H9 (cell line): ENCODE results near the gene NECAB3. TPM values are rescaled to one million over a fixed set of nuclear protein-coding genes. Genes with fewer than 3 reads are reported as not detected.
A peak's percentile ranks its signal among the peaks of the same experiment; 100 is the strongest.

Experiments
- DNase-seq: peaks from one replicate; pipeline ENCODE4 v3.0.0-alpha.2; 2017
- H2AFZ ChIP-seq: one replicate; pipeline ENCODE4 v1.6.1; 2013; ENCODE audit warnings: mild to moderate bottlenecking, low read length, control low read depth, moderate library complexity
- H2AK5ac ChIP-seq: 2 replicates; pipeline ENCODE4 v1.6.1; 2013; ENCODE audit warnings: low read length, control low read depth, mixed read lengths; ENCODE audit not compliant: insufficient read length
- H2BK120ac ChIP-seq: one replicate; pipeline ENCODE4 v1.6.1; 2013; ENCODE audit warnings: low read depth, mild to moderate bottlenecking, low read length, control low read depth, inconsistent platforms; ENCODE audit not compliant: poor library complexity, severe bottlenecking
- H2BK12ac ChIP-seq: 2 replicates; pipeline ENCODE4 v1.6.1; 2013; ENCODE audit warnings: low read length, control low read depth, mixed read lengths, low read depth; ENCODE audit not compliant: insufficient read length
- H2BK15ac ChIP-seq: 2 replicates; pipeline ENCODE4 v1.6.1; 2013; ENCODE audit warnings: low read depth, low read length, control low read depth
- H2BK20ac ChIP-seq: one replicate; pipeline ENCODE4 v1.6.1; 2013; ENCODE audit warnings: low read depth, mild to moderate bottlenecking, low read length, control low read depth, inconsistent platforms; ENCODE audit not compliant: poor library complexity, severe bottlenecking
- H2BK5ac ChIP-seq: 2 replicates; pipeline ENCODE4 v1.6.1; 2013; ENCODE audit warnings: low read length, control low read depth, mixed read lengths; ENCODE audit not compliant: insufficient read length
- H3K14ac ChIP-seq: 2 replicates; pipeline ENCODE4 v1.6.1; 2013; ENCODE audit warnings: low read length, control low read depth; ENCODE audit not compliant: insufficient read depth
- H3K18ac ChIP-seq: 2 replicates; pipeline ENCODE4 v1.6.1; 2013; ENCODE audit warnings: low read depth, mild to moderate bottlenecking, mixed read lengths, low read length, control low read depth; ENCODE audit not compliant: insufficient read length
- H3K23ac ChIP-seq: 2 replicates; pipeline ENCODE4 v1.6.1; 2013; ENCODE audit warnings: low read length, control low read depth, mixed read lengths, low read depth; ENCODE audit not compliant: insufficient read length
- H3K23me2 ChIP-seq: 2 replicates; pipeline ENCODE4 v1.6.1; 2013; ENCODE audit warnings: low read depth, mild to moderate bottlenecking, mixed read lengths, low read length, control low read depth; ENCODE audit not compliant: insufficient read length, poor library complexity, severe bottlenecking
- H3K27ac ChIP-seq: 2 replicates; pipeline ENCODE4 v1.5.1; 2013; ENCODE audit warnings: low read length, control low read depth, mixed read lengths, low read depth; ENCODE audit not compliant: insufficient read length
- H3K27me3 ChIP-seq: 2 replicates; pipeline ENCODE4 v1.6.1; 2013; ENCODE audit warnings: low read length, control low read depth, inconsistent platforms; ENCODE audit not compliant: insufficient read depth
- H3K4ac ChIP-seq: 2 replicates; pipeline ENCODE4 v1.6.1; 2013; ENCODE audit warnings: low read depth, mild to moderate bottlenecking, control low read depth, inconsistent platforms, low read length, moderate library complexity
- H3K4me1 ChIP-seq: 2 replicates; pipeline ENCODE4 v1.6.1; 2013; ENCODE audit warnings: low read length, control low read depth, inconsistent platforms; ENCODE audit not compliant: insufficient read depth
- H3K4me2 ChIP-seq: 2 replicates; pipeline ENCODE4 v1.6.1; 2013; ENCODE audit warnings: low read length, control low read depth, mixed read lengths; ENCODE audit not compliant: insufficient read length, insufficient read depth
- H3K56ac ChIP-seq: 2 replicates; pipeline ENCODE4 v1.6.1; 2013; ENCODE audit warnings: low read depth, mild to moderate bottlenecking, mixed read lengths, low read length, control low read depth; ENCODE audit not compliant: insufficient read length
- H3K79me1 ChIP-seq: 2 replicates; pipeline ENCODE4 v1.6.1; 2013; ENCODE audit warnings: low read depth, mild to moderate bottlenecking, moderate library complexity, low read length, control low read depth, inconsistent platforms; ENCODE audit not compliant: insufficient read depth, poor library complexity, severe bottlenecking
- H3K79me2 ChIP-seq: 2 replicates; pipeline ENCODE4 v1.6.1; 2013; ENCODE audit warnings: low read length, control low read depth, inconsistent platforms; ENCODE audit not compliant: insufficient read depth
- H3K9ac ChIP-seq: 2 replicates; pipeline ENCODE4 v1.6.1; 2013; ENCODE audit warnings: low read length, control low read depth, mixed read lengths; ENCODE audit not compliant: insufficient read length; ENCODE audit errors: extremely low read depth
- H3K9me3 ChIP-seq: one replicate; pipeline ENCODE4 v1.6.1; 2013; ENCODE audit warnings: low read depth, low read length, inconsistent platforms; ENCODE audit not compliant: control insufficient read depth
- H3T11ph ChIP-seq: one replicate; pipeline ENCODE4 v1.6.1; 2013; ENCODE audit warnings: mild to moderate bottlenecking, low read length, control low read depth, inconsistent platforms
- H4K20me1 ChIP-seq: one replicate; pipeline ENCODE4 v1.6.1; 2013; ENCODE audit not compliant: control insufficient read depth, insufficient read length, insufficient read depth
- H4K5ac ChIP-seq: 2 replicates; pipeline ENCODE4 v1.6.1; 2013; ENCODE audit warnings: low read depth, mild to moderate bottlenecking, mixed read lengths, low read length, control low read depth; ENCODE audit not compliant: insufficient read length
- H4K8ac ChIP-seq: replicated peaks from 2 replicates; pipeline ENCODE4 v1.6.1; 2013; ENCODE audit warnings: low read length, control low read depth, mixed read lengths, low read depth; ENCODE audit not compliant: insufficient read length
- H4K91ac ChIP-seq: 2 replicates; pipeline ENCODE4 v1.6.1; 2013; ENCODE audit warnings: low read depth, mild to moderate bottlenecking, moderate library complexity, mixed read lengths, low read length, control low read depth; ENCODE audit not compliant: insufficient read length
- H3K27ac Mint-ChIP-seq, 3 experiments: 2 replicates in 2 of 3; 3 replicates in 1 of 3; pipeline ENCODE4 v1.8.0; 2020 to 2021; ENCODE audit warnings: mixed read lengths in 3 of 3, mild to moderate bottlenecking in 1 of 3, moderate library complexity in 1 of 3
- H3K27me3 Mint-ChIP-seq: 2 replicates; pipeline ENCODE4 v1.8.0; 2021; ENCODE audit warnings: low read depth, mild to moderate bottlenecking, moderate library complexity, mixed read lengths
- H3K36me3 Mint-ChIP-seq, 3 experiments: 2 replicates in 2 of 3; 3 replicates in 1 of 3; pipeline ENCODE4 v1.8.0; 2020 to 2021; ENCODE audit warnings: low read depth in 3 of 3, mixed read lengths in 3 of 3; ENCODE audit not compliant: insufficient read depth in 1 of 3
- H3K4me1 Mint-ChIP-seq, 2 experiments: 2 replicates each; pipeline ENCODE4 v1.8.0; 2020; ENCODE audit warnings: mixed read lengths in 2 of 2
- H3K4me3 Mint-ChIP-seq, 2 experiments: 2 replicates in 1 of 2; 3 replicates in 1 of 2; pipeline ENCODE4 v1.8.0; 2020 to 2021; ENCODE audit warnings: mild to moderate bottlenecking in 2 of 2, mixed read lengths in 2 of 2, moderate library complexity in 1 of 2
- H3K9me3 Mint-ChIP-seq, 2 experiments: 2 replicates in 1 of 2; 3 replicates in 1 of 2; pipeline ENCODE4 v1.8.0; 2020; ENCODE audit warnings: mild to moderate bottlenecking in 2 of 2, mixed read lengths in 2 of 2, moderate library complexity in 1 of 2
- CTCF ChIP-seq: fragments of 200-600 bp; sonication (generic); conservative IDR thresholded peaks from 3 replicates; pipeline ENCODE4 v1.8.0; 2021; ENCODE audit warnings: antibody characterized with exemption, mild to moderate bottlenecking
- WGBS: extraction: QIAGEN DNeasy Blood & Tissue Kit; methylation state at CpG from one replicate; pipeline ENCODE4 v1.1.7; 2013; ENCODE audit warnings: missing lambda C conversion rate, low lambda C conversion rate, mixed read lengths; ENCODE audit not compliant: insufficient read length; ENCODE audit errors: extremely low coverage; 5-methylcytosine and 5-hydroxymethylcytosine counted together
- total RNA-seq: library from RNA; stranded (reverse); gene quantifications from 2 replicates; pipeline ENCODE4 v1.2.1, GENCODE V29; 2021

Gene NECAB3
- total RNA-seq, 1 experiment from 2014 or later = 57.7 TPM

DNA sequence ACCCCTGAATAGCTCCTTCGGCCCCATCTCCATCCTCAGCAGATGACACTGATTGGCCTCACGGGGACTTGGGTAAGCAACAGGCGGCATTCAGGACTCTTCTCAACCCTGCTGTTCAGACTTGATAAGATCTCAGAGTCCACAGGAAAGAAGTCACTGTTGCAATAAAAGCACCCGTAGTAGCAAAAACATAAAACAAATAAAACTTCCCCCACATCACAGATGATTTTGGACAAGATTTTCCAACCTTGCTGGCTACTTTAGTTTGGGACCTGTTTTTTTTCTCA, 29.2 kb downstream of the NECAB3 start:
- H2AK5ac ChIP-seq = no peak overlapping the region
- no peak overlapping the region for H2BK15ac ChIP-seq
- no peaks in the 10 kb centered on the region for H3K27me3 ChIP-seq
- peaks cover 15 to 52% (median 33%) of the 10 kb centered on the region in 3 experiments; a peak in 6 of 7 replicates for H3K36me3 Mint-ChIP-seq
- H2AFZ ChIP-seq = no peak overlapping the region
- no peak overlapping the region for H3K14ac ChIP-seq
- H3K23me2 ChIP-seq = no peaks in the 10 kb centered on the region
- no peak overlapping the region for H3K56ac ChIP-seq
- H3K27ac ChIP-seq = no peak overlapping the region
- H4K8ac ChIP-seq = no peak overlapping the region
- no peak for DNase-seq
- no peaks in the 10 kb centered on the region for H3K9me3 Mint-ChIP-seq
- peak overlapping the region in 1 of 3 experiments; percentile 62; a peak in 1 of 7 replicates for H3K27ac Mint-ChIP-seq
- no peak overlapping the region for H2BK12ac ChIP-seq
- H4K5ac ChIP-seq = no peak overlapping the region
- H2BK20ac ChIP-seq = no peak overlapping the region
- no peaks in the 10 kb centered on the region for H3K4me1 ChIP-seq
- no CpG with 5 or more reads among the region's 4 CpGs for WGBS
- H3K9me3 ChIP-seq = no peaks in the 10 kb centered on the region
- no peak overlapping the region for H3K23ac ChIP-seq
- no peak overlapping the region for H3K9ac ChIP-seq
- H3K18ac ChIP-seq = no peak overlapping the region
- no peaks in the 10 kb centered on the region for H3K79me2 ChIP-seq
- H3T11ph ChIP-seq = no peak overlapping the region
- H3K27me3 Mint-ChIP-seq = no peaks in the 10 kb centered on the region; the same call in 1 of the 2 replicates
- H3K79me1 ChIP-seq = no peaks in the 10 kb centered on the region
- H3K4me1 Mint-ChIP-seq = peaks cover 9 to 10% of the 10 kb centered on the region in 2 experiments
- no peak overlapping the region for H3K4ac ChIP-seq
- H3K4me2 ChIP-seq = no peak overlapping the region
- no peak overlapping the region for H4K91ac ChIP-seq
- H3K4me3 Mint-ChIP-seq = no peak overlapping the region
- no peak overlapping the region for H2BK5ac ChIP-seq
- H4K20me1 ChIP-seq = no peaks in the 10 kb centered on the region
- no peak for TF ChIP-seq CTCF
- no peak overlapping the region for H2BK120ac ChIP-seq
